Ammon's horn (tissue), 1 donor: Measurements from ENCODE around the gene PPT1.

ENCODE experiments used
- DNase-seq: peaks from one replicate; pipeline ENCODE4 v3.0.0-alpha.2; 2016; ENCODE audit warnings: low spot score

Gene PPT1

DNA sequence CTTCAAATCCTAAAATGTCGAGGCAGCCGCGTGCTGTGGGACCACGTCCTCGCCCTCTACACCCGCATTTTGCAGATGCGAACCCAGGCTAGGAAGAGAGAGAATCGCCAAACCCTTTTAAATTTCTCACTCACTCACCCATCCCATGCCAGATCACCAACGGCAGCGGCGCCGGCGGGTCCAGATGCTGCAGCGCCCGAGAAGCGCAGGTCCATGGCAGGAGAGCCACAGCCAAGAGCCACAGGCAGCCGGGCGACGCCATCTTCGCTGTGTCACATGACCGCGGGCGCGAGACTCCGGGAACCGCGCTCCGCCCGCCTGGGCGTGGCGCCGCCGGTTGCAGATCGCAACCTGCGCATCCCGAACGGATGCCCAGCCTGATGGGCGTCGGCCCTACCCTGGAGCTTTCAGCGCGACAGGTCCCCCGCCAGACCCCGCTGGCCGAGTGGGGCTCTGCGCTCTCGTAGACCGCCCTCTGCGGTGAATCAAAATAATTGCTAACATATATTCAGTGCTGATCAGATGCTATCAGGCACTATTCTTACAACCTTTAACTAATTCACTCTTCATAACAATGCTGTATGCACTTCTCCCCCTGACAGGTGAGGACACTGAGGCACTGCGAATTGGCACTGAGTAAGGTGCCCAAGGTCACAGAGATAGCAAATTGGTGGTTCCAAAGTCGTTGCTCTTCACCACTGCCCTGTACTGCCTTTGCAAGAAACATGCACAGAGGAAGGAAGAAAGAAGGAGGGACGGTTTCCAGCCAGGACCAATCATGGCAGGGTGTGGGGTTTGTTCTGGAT, at the start of gene PPT1:
Gene PPT1, minus strand, starts transcription at position 276 of the 806 bp plus-strand sequence. Its CDS starts 14 bp downstream, at position 262.
- DNase-seq, result peak; percentile 87

GRCh38 chr1:40143891-40144575, 47.0 kb upstream of the PPT1 start:
- peak; percentile 71 for DNase-seq

DNA sequence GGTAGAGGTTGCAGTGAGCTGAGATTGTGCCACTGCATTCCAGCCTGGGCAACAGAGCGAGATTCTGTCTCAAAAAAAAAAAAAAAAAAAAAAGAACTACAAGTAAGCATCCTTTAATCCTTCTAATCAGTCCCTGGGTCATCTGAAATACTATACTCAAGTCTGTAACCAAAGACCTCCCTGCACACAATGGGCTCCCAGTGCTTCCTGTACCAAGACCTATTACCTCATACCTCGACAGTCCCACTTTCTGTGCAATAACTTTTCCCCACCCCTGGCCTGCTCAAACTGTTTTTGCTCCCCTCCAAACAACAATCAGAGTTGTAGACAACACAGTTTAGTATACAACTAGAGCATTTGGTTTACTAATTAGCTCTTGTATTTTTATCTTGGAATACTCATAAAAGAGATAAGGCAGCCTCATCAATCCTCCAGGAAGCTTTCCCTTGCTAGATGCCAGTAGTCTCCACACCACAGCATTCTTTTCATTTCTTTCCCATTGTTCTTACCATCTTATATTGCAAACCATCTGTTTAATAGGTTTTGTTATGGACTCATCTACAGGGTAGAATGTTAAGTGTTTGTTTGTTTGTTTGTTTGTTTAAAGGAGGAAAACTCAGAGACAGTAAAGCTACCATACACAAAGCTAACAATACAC, 45.0 kb upstream of the PPT1 start:
- no peak for DNase-seq

- no peak for DNase-seq
These were observed 43.3 kb upstream of the PPT1 start for GRCh38 chr1:40140211-40140973.

- DNase-seq, result no peak
These were observed 36.8 kb upstream of the PPT1 start for GRCh38 chr1:40133839-40134238.

- DNase-seq, result no peak
These were observed 36.2 kb upstream of the PPT1 start for GRCh38 chr1:40133312-40133665.

- DNase-seq, result no peak
These were observed 35.6 kb upstream of the PPT1 start for GRCh38 chr1:40132383-40133311.

- DNase-seq, result no peak
These were observed 33.8 kb upstream of the PPT1 start for GRCh38 chr1:40130892-40131291.

DNA sequence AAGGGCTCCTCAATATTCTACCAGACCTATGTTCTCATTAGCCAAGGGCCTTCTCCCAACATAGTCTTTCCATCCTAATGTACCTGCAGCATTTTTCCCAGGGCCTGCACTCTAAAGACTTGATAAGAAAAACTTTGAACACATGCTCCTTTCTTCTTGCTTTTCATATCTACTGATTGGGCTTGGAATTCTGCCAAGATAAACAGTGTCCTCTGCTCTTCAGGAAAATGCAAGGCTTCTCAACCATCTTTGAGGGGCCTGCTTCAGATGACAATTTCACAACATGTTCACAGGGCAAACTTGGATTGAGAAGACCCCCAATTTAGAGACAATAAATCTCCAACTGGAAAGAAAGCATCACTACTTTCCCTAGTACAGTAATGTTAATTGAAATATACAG, 25.8 kb upstream of the PPT1 start:
- no peak for DNase-seq

DNA sequence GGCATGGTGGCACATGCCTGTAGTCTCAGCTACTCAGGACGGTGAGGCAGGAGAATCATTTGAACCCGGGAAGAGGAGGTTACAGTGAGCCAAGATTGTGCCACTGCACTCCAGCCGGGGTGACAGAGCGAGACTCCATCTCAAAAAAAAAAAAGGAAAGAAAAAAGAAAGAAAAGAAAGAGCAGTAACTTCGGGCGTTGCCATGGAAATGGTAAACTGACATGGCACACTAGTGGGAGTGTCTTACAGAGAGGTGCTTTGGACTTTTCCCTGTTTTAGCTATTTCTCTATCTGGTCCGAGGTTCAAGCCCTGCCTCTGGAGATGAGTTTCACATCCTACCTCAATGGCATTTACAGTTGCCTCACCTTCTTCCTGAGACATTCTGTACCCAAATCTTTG, 23.1 kb upstream of the PPT1 start:
- no peak for DNase-seq

GRCh38 chr1:40114400-40114799, 17.3 kb upstream of the PPT1 start:
- DNase-seq, result no peak

DNA sequence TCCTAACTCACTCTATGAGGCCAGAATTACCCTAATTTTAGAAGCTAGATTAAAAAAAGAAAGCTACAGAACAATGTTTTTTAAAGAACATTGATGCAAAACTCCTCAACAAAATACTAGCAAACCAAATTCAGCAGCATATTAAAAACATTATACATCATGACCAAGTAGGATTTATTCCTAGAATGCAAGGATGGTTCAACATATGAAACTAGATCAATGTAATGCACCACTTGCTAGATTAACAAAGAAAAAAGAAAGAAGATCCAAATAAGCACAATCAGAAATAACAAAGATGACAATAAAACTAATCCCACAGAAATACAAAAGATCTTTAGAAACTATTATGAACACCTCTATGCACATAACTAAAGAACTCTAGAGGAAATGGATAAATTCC, 13.3 kb upstream of the PPT1 start:
- no peak for DNase-seq

DNA sequence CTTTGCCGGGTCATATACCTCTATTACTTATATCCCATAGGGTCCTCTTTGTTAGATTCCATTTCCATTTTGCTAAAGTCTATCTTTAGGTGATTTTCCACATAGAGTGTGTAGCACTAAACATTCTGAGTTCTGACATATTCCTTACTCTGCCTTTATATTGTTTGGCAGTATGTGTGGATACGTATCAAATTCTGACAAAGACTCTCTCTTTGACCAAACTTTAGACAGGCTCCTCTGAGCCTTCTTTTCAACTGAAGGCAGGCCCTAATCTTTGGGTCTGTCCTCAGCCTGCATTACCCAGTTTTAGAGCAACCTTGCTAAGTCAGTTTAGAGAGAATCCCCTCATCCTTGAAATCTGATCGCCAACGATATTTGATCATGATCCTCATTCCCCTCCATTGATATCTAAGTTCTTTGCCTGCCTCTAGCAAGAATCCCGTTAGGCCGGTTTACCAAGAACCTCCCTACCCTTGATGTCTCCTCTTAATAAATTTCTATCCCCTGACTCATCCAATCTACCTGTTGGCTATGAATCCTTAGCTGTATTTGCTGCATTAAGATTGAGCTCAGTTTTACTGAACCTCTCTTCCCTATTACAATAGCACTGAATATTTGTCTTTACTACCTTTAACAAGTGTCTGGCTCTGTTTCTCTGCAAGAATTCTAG, 10.4 kb upstream of the PPT1 start:
- DNase-seq, result no peak

DNA sequence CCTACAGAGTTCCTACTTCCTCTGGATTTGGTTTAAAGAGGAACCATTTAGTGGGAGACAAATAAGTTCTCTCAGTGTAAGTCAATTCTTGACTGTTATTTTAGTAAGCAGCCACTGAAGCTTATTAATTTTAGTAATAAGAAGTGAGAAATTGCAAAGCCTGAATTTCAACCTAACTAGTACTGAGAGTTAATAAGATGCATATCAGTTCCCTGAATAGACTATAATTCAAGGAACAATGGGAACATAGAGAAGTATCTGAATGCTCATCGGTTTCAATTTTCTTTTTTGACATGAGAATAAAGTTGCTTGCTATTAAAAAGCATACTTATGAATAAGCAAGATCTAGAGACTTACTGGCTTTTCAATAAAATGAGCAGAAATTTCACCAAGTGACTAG, 8.0 kb upstream of the PPT1 start:
- DNase-seq, result no peak

GRCh38 chr1:40102896-40103295, 5.8 kb upstream of the PPT1 start:
- DNase-seq, result no peak

DNA sequence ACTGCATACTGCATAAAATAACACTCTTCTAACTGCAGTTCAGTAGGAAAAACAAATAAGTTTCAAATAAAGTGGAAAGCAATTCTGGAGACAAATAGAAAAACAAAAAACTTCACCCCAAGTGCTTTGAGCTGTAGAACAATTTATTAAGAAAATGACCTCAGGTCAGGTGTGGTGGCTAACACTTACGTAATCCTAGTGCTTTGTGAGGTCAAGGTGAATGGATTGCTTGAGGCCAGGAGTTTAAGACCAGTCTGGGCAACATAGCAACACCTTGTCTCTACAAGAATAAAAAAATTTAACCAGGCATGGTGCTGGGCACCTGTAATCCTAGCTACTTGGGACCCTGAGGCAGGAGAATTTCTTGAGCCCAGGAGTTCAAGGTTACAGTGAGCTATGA, 5.0 kb upstream of the PPT1 start:
- DNase-seq, result no peak

- no peak for DNase-seq
These were observed 441 bp downstream of the PPT1 start for GRCh38 chr1:40096646-40096976.

DNA sequence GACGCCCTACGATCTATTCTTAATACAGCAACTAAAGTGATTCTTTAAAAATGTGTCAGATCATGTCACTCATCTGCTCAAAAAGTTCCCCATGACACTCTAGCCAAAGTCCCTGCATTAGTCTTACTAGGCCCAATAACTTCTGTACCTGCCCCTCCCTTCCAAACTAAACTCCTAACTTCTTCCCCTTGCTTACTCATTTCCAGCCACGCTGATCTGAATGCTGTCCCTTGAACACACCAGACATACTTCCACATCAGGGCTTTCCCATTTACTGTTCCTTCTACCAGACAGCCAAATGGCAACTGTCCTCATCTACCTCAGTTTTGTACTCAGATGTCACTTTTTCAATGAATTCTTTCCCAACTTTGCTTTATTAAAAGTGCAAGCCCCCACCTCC, 1.2 kb downstream of the PPT1 start:
- no peak for DNase-seq

GRCh38 chr1:40094466-40095110, 2.5 kb downstream of the PPT1 start:
- no peak for DNase-seq
